GM12874 (cell line): ENCODE results near the gene OR13A1.

Source experiments
- CTCF ChIP-seq: IDR thresholded peaks from 2 replicates; pipeline ENCODE4 v1.5.1; 2011; ENCODE audit warnings: low read depth, mild to moderate bottlenecking, control low read depth, low read length, moderate library complexity; ENCODE audit not compliant: insufficient read depth

Gene OR13A1

GRCh38 chr10:45255706-45256105, 59.7 kb downstream of the OR13A1 start:
- no peak for TF ChIP-seq CTCF

- TF ChIP-seq CTCF = no peak
These were observed 60.5 kb downstream of the OR13A1 start for GRCh38 chr10:45254892-45255291.

GRCh38 chr10:45253183-45253914, 62.1 kb downstream of the OR13A1 start:
- no peak for TF ChIP-seq CTCF
